ENCODE data around the gene WDFY4.

The WDFY4 gene

DNA sequence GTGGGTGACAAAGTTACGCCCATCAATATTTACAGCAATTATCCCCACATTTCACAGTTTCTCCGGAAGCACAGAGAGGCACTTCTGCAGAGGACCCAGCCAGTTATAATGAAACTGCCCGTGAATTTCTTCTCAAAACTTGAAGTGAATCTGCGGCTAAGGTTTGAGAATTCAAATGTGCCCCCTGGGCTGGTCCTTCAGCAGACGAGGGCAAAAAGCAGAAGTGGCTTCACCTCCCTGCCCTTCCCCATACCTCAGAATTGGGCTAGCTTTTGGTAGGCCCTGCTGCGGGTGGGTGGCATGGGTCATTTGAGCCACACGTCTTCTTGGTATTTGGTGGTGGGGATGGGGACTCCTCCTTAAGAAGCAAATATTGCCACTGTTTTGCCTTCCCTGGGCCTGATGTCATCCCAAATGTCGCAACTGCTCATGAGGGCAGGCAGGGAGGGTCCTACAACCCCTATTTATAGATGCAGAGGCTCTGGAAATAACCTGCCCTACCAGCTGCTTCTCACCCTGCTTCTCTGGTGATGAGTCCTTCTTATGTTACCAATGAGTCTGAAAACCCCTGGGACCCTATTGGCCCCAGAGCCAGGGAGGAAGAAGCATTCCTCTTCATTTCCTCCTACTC, 16.6 kb upstream of the WDFY4 start:
- ChIA-PET POLR2A (no interaction called here), CTCF (interaction anchor here (0.5 to 2.0 kb wide), 5 partner anchors 10 to 696 kb away, joined by 3 to 7 read pairs (median 3); no protein-coding TSS in a partner anchor)
- Histone ChIP-seq H3K9me3 (ENCODE audit: control insufficient read depth, insufficient read depth, low read depth, low read length) (no peaks in the 10 kb centered on the region), H3K4me1 (ENCODE audit: control insufficient read depth, insufficient read depth, low read length) (no peaks in the 10 kb centered on the region), H3K36me3 (ENCODE audit: control insufficient read depth in 2 of 2, insufficient read depth in 1 of 2, low read length in 2 of 2) (no peaks in the 10 kb centered on the region), H3K4me3 (ENCODE audit: low read depth, low read length) (no peak overlapping the region), H3K27ac (ENCODE audit: extremely low read depth, low read depth, low read length) (no peak overlapping the region)
- no peak for TF ChIP-seq ZNF747 (tag by site-specific recombination; IDR thresholded peaks at IDR 0.05)
- TF ChIP-seq ZNF596 (tag by site-specific recombination; IDR thresholded peaks at IDR 0.05), result no peak
- no peak for TF ChIP-seq ZNF274 (IDR thresholded peaks at IDR 0.05; ENCODE audit: low read length)
- no peak for TF ChIP-seq ZNF274 (tag by site-specific recombination; IDR thresholded peaks at IDR 0.05; ENCODE audit: borderline replicate concordance)
- TF ChIP-seq ZNF600 (tag by site-specific recombination; IDR thresholded peaks at IDR 0.05), result no peak
- no peak for TF ChIP-seq HOXC10 (CRISPR knock-in tag; IDR thresholded peaks at IDR 0.05)
- TF ChIP-seq ZNF214 (tag by site-specific recombination; IDR thresholded peaks at IDR 0.05; ENCODE audit: borderline replicate concordance), result no peak
- no peak for TF ChIP-seq OVOL3 (tag by site-specific recombination; IDR thresholded peaks at IDR 0.05)
- TF ChIP-seq SP2 (tag by site-specific recombination; IDR thresholded peaks at IDR 0.05), result no peak
- TF ChIP-seq ZEB2 (tag by site-specific recombination; IDR thresholded peaks at IDR 0.05), result no peak
- TF ChIP-seq, protein P1, sequence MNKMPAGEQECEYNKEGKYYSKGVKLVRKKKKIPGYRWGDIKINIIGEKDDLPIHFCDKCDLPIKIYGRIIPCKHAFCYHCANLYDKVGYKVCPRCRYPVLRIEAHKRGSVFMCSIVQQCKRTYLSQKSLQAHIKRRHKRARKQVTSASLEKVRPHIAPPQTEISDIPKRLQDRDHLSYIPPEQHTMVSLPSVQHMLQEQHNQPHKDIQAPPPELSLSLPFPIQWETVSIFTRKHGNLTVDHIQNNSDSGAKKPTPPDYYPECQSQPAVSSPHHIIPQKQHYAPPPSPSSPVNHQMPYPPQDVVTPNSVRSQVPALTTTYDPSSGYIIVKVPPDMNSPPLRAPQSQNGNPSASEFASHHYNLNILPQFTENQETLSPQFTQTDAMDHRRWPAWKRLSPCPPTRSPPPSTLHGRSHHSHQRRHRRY (tag by site-specific recombination; IDR thresholded peaks at IDR 0.05), result no peak
- no peak for TF ChIP-seq ZNF449 (tag by site-specific recombination; IDR thresholded peaks at IDR 0.05)
- no peak for TF ChIP-seq ZNF48 (tag by site-specific recombination; IDR thresholded peaks at IDR 0.05)

DNA sequence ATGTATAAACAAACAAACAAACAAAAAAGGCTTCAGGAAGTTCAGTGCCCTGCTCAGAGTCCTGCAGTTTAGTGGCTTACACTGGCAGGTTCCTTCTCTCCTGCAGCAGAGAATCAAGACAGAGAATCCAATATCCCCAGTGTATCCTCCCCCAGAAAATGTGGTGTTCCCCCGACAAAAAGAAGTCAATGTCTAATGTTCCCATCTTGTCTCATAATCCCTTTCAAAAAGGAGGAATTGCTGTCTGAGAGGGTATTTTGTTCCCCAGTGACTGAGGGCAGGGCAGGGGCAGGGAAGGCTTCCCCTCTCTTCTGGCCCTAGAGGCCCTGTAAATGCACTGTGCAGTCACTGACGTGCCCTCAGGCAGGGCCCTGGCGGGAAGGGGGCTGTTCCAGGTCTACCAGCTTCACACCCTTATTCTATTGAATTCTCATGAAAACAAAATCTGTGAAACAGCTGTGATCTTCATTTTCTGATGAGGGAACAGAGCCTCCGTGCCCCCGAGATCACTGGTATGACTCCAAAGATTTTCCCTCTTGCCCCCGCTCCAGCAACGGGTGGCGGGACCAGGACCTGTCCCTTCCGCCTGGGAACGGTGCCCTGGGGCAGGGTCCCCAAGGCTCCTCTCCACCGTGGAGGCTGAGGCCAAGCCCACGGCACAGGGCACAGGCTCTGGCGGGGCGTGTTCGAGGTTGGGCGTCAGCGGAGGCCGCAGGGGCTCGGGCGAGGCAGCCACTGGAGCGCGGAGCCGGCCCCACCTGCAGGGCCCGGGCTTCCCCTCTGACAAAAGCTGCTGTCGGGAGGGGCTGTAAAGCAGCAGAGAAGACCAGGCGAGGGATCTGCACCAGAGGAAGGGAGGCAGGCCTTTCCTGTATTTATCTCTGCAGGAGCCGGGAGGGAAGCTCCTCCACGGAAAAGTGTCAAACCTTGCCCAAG, 13.4 kb upstream of the WDFY4 start:
- Histone ChIP-seq H3K27ac (ENCODE audit: extremely low read depth, low read depth, low read length) (no peak overlapping the region), H3K4me1 (ENCODE audit: control insufficient read depth, insufficient read depth, low read length) (no peaks in the 10 kb centered on the region), H3K4me3 (ENCODE audit: low read depth, low read length) (no peak overlapping the region), H3K9me3 (ENCODE audit: control insufficient read depth, insufficient read depth, low read depth, low read length) (no peaks in the 10 kb centered on the region), H3K36me3 (ENCODE audit: control insufficient read depth in 2 of 2, insufficient read depth in 1 of 2, low read length in 2 of 2) (no peaks in the 10 kb centered on the region)
- TF ChIP-seq SP3 (tag by site-specific recombination; IDR thresholded peaks at IDR 0.05) (no peak), ZNF610 (tag by site-specific recombination; IDR thresholded peaks at IDR 0.05; ENCODE audit: borderline replicate concordance) (no peak), KLF16 (tag by site-specific recombination; IDR thresholded peaks at IDR 0.05) (no peak), CTCF (tag by site-specific recombination; IDR thresholded peaks at IDR 0.05) (no peak), ZNF701 (tag by site-specific recombination; IDR thresholded peaks at IDR 0.05) (no peak), MZF1 (tag by site-specific recombination; IDR thresholded peaks at IDR 0.05; ENCODE audit: borderline replicate concordance) (no peak), ZNF664 (tag by site-specific recombination; IDR thresholded peaks at IDR 0.05) (no peak)
- ChIA-PET POLR2A (no interaction called here), CTCF (no interaction called here)

All from HEK293 (cell line).